Activated naive CD8-positive, alpha-beta T cell treated with anti-CD3 and anti-CD28 coated beads for 36 hours (primary cell): Measurements from ENCODE around the gene LYRM1. TPM values are rescaled to one million over a fixed set of nuclear protein-coding genes. Genes with fewer than 3 reads are reported as not detected.
A peak's percentile ranks its signal among the peaks of the same experiment; 100 is the strongest.

Source experiments
- DNase-seq: peaks from one replicate; pipeline ENCODE4 v3.0.0; 2021
- H3K27ac Mint-ChIP-seq: one replicate; pipeline ENCODE4 v1.8.0; 2022; ENCODE audit warnings: mild to moderate bottlenecking, moderate library complexity, mixed read lengths
- H3K27me3 Mint-ChIP-seq: one replicate; pipeline ENCODE4 v1.8.0; 2022; ENCODE audit warnings: mild to moderate bottlenecking, mixed read lengths
- H3K36me3 Mint-ChIP-seq: one replicate; pipeline ENCODE4 v1.8.0; 2021; ENCODE audit warnings: mild to moderate bottlenecking, mixed read lengths
- H3K4me1 Mint-ChIP-seq: one replicate; pipeline ENCODE4 v1.8.0; 2021; ENCODE audit warnings: mixed read lengths
- H3K4me3 Mint-ChIP-seq: one replicate; pipeline ENCODE4 v1.8.0; 2022; ENCODE audit warnings: mild to moderate bottlenecking, moderate library complexity, mixed read lengths
- H3K9me3 Mint-ChIP-seq: one replicate; pipeline ENCODE4 v1.8.0; 2022; ENCODE audit warnings: mixed read lengths
- total RNA-seq, 2 experiments: library from RNA; stranded (reverse); gene quantifications; one replicate each; pipeline ENCODE4 v1.2.3, GENCODE V29; 2021

The LYRM1 gene
- total RNA-seq, 2 experiments from 2014 or later = 22.8 to 25.0 TPM

DNA sequence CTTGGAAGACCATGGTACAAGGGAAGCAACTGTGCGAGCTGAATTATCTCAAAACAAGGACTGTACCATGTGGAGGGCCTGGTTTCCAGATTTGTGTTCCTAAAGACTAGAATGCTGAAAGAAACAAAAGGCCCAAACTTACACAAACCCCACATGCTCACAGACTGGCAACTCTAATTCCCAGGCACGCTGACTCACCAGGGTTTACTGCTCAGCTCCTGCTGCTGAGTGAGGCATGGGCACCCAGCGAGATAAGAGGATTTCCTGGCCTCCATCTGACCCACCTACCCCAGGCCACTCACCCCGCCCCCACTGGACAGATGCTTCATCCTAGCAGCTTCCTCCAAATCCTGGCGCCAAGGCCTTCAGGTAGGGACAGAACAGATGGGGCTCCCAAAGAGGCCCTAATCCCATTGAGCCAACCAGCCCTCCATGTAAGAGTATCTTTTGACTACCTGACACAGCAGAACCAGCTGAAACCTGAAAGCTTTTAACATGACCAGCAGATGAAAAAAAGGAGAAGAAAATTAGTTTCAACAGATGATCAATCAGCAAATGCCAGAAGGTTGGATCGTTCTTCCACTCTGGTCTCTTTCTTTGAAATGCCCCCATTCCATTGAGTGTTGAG, 34.3 kb upstream of the LYRM1 start:
- peaks cover 22% of the 10 kb centered on the region for H3K4me1 Mint-ChIP-seq

DNA sequence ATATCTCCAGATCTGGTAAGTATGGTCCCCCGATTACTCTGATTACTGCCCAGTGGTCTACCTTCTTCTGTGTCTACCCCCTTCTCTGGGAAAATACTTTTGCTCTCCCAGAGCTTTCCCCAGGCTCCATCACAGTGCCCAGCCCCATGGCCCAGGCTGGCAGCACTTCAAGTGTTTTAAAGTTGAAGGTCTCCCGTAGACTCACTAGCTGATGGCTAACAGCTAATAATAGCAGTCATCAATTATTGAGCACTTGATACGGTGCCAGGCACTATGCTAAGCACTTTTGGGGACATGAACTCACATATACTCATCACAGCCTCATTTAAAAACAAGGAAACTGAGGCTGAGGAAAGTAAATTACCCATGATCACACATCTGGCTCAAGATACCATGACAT, 33.8 kb upstream of the LYRM1 start:
- DNase-seq = no peak
- Mint-ChIP-seq H3K36me3 (peaks cover 12% of the 10 kb centered on the region), H3K27me3 (no peaks in the 10 kb centered on the region), H3K4me3 (no peak overlapping the region), H3K27ac (no peak overlapping the region), H3K9me3 (no peaks in the 10 kb centered on the region), H3K4me1 (peaks cover 25% of the 10 kb centered on the region)

More for the DNA sequence above, 34.3 kb upstream of the LYRM1 start:
- no peaks in the 10 kb centered on the region for H3K9me3 Mint-ChIP-seq
- DNase-seq = no peak
- peaks cover 12% of the 10 kb centered on the region for H3K36me3 Mint-ChIP-seq
- no peaks in the 10 kb centered on the region for H3K27me3 Mint-ChIP-seq
- H3K4me3 Mint-ChIP-seq = no peak overlapping the region
- peak overlapping the region; percentile 10 for H3K27ac Mint-ChIP-seq

DNA sequence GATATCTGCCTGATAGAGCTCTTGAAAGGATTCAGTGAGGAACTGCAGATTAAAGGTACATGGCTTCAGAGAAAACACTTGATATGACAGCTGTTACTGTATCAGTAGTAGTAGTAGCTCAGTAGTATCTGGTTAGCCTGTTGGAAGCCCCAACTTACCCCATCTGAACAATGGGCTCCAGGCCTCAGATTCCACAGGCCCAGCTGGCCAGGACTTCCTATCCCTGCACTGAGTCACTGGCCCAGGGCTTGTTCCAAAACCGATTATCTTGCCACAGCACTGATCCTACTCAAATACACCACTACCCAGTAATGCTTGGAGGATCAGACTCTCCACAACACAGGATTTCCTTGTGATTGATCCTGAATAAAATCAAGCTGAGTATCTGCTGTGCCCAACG, 33.0 kb upstream of the LYRM1 start:
- no peak for DNase-seq
- H3K4me1 Mint-ChIP-seq = peaks cover 31% of the 10 kb centered on the region
- no peaks in the 10 kb centered on the region for H3K27me3 Mint-ChIP-seq
- no peaks in the 10 kb centered on the region for H3K9me3 Mint-ChIP-seq
- H3K36me3 Mint-ChIP-seq = peaks cover 15% of the 10 kb centered on the region
- H3K27ac Mint-ChIP-seq = no peak overlapping the region
- no peak overlapping the region for H3K4me3 Mint-ChIP-seq

DNA sequence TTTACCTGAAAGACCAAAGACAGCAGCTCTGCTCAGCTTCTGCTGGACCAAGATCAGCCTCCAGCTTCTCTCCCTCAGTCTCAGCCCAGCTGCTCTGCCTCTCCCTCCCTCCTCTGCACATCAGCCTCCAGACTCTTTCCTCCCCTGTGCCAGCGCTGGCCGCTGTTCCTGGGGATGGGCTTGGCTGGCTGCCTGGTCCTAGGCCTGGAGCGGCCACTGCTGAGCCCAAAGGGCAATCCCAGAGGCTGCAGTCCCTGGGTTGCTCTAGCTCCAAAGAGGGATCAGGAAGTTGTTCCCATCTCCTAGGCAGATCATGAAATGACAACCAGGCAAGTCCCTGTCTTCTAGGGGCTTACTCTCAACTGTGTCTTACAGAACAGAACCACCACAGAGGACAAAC, 31.7 kb upstream of the LYRM1 start:
- H3K4me1 Mint-ChIP-seq = peaks cover 40% of the 10 kb centered on the region
- no peak overlapping the region for H3K27ac Mint-ChIP-seq
- no peaks in the 10 kb centered on the region for H3K27me3 Mint-ChIP-seq
- DNase-seq = no peak
- no peaks in the 10 kb centered on the region for H3K9me3 Mint-ChIP-seq
- peaks cover 15% of the 10 kb centered on the region for H3K36me3 Mint-ChIP-seq
- no peak overlapping the region for H3K4me3 Mint-ChIP-seq

DNA sequence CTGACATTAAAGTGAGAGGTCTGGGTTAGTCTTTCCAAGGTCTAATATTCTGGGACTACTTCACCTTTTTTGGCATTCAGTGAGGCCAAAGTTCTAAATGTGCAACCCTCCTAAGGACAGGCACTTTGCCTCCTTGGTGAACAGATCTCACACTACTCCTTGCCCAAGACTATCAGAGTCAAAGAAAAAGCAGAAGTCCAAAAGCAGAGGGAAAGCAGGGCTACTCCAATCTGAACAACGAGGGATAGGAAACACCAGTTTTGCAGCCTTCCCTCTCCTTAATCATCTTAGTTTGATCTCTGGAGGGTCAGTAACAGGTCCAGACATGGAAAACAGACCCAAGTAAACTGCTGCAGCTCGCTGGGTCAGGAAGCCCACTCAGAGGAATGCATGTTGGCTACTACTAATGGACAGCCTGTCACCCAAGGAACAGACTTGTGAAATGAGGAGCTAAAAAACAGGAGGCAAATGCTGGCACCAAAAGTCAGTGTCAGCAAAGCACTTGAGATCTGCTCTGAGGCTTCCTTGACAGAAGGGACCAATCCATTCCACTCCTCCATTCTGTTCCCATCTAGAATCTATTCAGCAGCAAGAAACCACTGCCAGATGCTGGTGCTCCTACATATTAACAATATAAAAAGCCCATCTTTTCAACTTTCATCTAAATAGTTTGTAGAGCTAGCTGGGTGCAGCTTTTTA, 30.3 kb upstream of the LYRM1 start:
- no peaks in the 10 kb centered on the region for H3K9me3 Mint-ChIP-seq
- H3K4me3 Mint-ChIP-seq = no peak overlapping the region
- H3K4me1 Mint-ChIP-seq = peaks cover 45% of the 10 kb centered on the region
- H3K27me3 Mint-ChIP-seq = no peaks in the 10 kb centered on the region
- H3K27ac Mint-ChIP-seq = no peak overlapping the region
- DNase-seq = no peak
- peaks cover 12% of the 10 kb centered on the region for H3K36me3 Mint-ChIP-seq

DNA sequence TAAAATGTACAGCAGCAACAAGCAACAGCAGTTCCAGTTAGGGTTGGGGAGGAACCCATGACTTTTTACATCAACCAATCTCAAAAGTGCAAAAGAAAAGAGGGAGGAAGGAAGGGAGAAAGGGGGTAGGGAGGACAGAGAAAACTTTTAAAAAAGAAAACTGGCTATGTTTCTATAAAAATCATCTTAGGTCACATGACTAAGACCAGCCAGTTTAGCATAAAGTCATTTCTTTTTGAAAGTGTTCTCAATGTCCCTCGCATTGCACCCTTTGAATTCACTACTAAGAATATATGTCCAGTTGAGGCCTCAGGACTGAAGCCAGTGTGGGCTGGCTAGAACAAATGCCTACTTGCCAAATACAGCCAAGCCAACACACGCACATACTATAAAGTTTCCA, 29.3 kb upstream of the LYRM1 start:
- Mint-ChIP-seq H3K4me3 (no peak overlapping the region), H3K27me3 (no peaks in the 10 kb centered on the region), H3K4me1 (peaks cover 47% of the 10 kb centered on the region), H3K9me3 (no peaks in the 10 kb centered on the region), H3K27ac (no peak overlapping the region), H3K36me3 (peaks cover 15% of the 10 kb centered on the region)
- DNase-seq = no peak

DNA sequence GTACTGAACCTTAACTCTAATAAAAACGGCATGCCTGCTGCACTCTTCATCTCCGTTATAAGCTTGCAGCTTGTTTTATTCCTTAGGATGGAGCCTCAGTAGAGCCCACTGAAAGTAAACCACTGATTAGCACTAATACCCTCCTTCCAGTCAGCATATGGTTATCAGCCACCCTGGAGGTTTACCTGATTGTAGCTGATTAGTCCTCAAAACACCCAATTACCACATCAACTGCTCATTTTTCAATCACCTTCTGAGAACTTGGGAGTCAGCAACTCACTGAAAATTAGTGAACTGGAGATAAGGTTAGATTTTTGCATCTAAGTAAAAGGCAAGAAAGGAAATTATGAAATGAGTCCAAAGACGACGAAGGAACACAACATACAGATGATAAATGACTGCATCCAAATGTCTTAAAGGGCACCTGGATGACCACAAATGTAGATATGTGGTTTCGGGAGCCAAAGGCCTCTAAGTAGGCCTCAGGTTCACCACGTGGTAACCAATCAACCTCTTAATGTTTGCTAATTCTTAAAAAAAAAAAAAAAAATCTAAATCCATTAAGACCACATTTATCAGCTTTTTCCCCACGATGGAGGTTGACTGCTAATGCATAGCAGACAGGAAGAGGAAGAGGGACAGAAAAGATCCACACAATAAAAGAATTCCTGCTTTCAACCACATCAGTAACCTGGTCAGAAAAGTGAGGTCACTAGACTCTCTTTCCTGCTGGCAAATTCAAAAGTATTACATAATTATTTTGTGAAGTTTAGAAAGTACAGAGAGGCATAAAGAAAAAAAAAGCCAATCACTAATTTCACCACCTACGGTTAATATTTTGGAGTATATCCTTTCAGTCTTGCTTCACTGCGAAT, 28.4 kb upstream of the LYRM1 start:
- peak overlapping the region; percentile 54 for H3K27ac Mint-ChIP-seq

DNA sequence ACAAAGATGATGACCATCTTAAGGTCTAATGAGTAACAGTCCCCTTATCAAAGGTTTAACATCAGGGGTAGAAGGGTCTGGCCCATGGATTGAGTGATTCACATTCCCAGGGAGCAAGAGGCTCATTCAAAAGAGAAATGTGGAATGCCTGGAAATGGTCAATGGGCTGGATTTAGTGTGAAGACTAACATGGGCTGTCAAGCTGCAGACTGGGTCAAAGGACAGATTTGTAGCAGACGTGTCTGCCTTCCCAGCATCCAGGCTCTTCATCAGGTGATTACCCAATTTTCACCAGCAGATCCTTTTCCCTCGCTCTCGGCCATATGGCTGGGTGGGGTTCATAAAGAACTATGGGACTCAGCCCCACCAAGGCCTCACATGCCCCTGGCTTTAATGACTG, 27.2 kb upstream of the LYRM1 start:
- no peak for DNase-seq
- Mint-ChIP-seq H3K4me1 (peaks cover 48% of the 10 kb centered on the region), H3K27ac (no peak overlapping the region), H3K36me3 (peaks cover 13% of the 10 kb centered on the region), H3K9me3 (no peaks in the 10 kb centered on the region), H3K4me3 (no peak overlapping the region), H3K27me3 (no peaks in the 10 kb centered on the region)

More for the DNA sequence above, 28.4 kb upstream of the LYRM1 start:
- Mint-ChIP-seq H3K4me3 (no peak overlapping the region), H3K9me3 (no peaks in the 10 kb centered on the region), H3K36me3 (peaks cover 14% of the 10 kb centered on the region), H3K27me3 (no peaks in the 10 kb centered on the region), H3K4me1 (peaks cover 44% of the 10 kb centered on the region)
- no peak for DNase-seq

DNA sequence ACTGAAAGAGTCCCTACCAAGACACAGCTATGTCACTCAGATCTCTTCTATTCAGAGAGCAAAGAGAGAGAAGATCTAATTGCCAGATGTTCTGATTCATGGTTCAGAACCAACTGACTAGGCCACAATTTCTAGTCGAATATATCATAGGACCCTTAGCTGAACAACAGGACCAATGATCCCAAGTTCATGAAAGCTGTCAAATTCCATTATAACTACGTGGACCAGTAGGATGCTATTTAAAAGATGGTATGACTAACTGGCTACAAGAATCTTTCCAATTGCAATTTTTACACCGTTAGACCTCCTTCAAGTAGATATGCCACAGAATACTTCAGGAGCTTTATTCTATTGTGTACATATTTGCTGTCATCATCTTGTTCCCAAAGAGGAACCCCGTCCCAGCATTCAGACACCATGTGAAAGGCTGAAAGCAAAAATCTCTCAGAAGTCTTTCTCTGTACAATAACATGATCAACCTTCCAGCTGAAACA, 26.4 kb upstream of the LYRM1 start:
- Mint-ChIP-seq H3K4me3 (peak overlapping the region; percentile 32), H3K36me3 (peaks cover 13% of the 10 kb centered on the region), H3K4me1 (peaks cover 56% of the 10 kb centered on the region), H3K27ac (peak overlapping the region; percentile 83), H3K27me3 (no peaks in the 10 kb centered on the region), H3K9me3 (no peaks in the 10 kb centered on the region)
- DNase-seq = no peak

DNA sequence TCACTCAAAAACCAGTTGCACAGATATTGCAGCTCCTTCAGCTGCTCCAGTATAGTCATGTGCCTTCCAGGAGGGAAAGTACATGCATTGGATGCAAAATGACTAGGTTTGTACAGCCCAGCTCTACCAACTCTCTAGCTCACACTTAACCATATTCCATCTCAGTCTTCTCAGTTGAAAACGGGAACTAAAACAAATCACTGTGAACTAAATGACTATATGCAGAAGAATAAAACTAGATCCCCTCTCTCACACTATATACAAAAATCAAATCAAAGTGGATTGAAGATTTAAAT, 25.3 kb upstream of the LYRM1 start:
- DNase-seq = no peak
- H3K4me3 Mint-ChIP-seq = no peak overlapping the region
- no peaks in the 10 kb centered on the region for H3K9me3 Mint-ChIP-seq
- H3K27ac Mint-ChIP-seq = no peak overlapping the region
- peaks cover 13% of the 10 kb centered on the region for H3K36me3 Mint-ChIP-seq
- H3K4me1 Mint-ChIP-seq = peaks cover 63% of the 10 kb centered on the region
- H3K27me3 Mint-ChIP-seq = no peaks in the 10 kb centered on the region

DNA sequence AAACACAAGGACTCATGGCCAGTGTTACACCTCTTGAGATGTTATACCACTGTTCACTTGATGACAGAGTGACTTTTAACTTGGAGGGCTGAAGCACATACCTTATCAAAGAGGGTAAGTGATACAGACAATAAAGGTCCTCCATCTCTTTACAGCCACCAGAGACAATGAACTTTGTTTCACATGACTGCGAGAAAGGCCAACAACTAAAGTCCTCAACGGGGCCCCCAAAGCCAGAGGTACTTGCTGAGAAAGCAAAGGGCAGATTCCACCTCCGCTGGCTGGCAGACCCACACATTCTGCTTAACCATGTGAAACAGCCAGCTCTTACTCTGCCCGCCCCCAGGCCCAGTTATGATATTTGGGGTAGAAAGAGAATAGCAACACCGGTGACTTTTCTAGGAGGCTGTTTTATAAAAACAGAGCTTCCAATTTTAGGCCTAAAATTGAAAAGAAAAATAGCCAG, 21.9 kb upstream of the LYRM1 start:
- no peaks in the 10 kb centered on the region for H3K27me3 Mint-ChIP-seq
- peaks cover 54% of the 10 kb centered on the region for H3K4me1 Mint-ChIP-seq
- peaks cover 6% of the 10 kb centered on the region for H3K36me3 Mint-ChIP-seq
- no peak overlapping the region for H3K4me3 Mint-ChIP-seq
- H3K27ac Mint-ChIP-seq = no peak overlapping the region
- H3K9me3 Mint-ChIP-seq = no peaks in the 10 kb centered on the region
- DNase-seq = no peak

DNA sequence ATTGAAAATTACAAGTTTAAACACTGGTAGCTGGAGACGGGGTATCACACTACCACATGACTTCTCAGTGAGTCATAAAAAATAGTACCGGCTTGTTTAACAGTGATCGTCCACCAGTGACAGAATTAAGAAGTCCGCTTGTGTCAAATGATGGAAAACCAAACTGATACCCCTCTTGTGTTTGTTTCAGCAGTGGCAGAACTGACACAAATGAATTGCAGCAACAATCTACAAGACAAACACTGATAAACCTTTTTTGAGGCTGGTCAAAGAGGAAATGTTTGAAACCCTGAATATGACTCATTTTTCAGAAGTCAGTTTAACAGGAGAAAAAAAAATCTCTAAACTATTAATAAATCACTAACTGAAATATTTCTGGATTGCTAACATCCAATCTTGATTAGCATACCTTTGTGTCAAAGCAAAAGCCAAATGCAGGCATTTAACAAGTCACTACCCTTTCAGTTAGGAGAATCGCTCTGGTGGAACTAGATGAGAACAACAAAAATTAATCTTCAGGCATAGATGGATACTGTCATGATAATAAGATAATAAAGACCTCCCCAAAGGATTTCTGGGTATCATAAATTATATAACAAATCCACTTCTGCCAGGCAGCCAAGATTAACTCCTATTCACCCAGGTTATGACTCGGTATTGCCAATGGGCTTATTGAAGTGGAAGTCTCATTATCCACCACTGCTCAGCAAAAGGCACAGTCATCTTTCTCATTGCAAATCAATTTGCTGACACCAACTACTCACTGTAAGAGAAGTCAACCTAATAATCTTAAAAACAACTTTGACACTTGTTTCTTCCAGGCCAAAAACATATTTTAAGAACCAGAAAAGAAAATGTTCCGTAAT, 21.2 kb upstream of the LYRM1 start:
- Mint-ChIP-seq H3K4me3 (no peak overlapping the region), H3K9me3 (no peaks in the 10 kb centered on the region), H3K27me3 (no peaks in the 10 kb centered on the region), H3K4me1 (peaks cover 52% of the 10 kb centered on the region), H3K36me3 (peaks cover 11% of the 10 kb centered on the region), H3K27ac (peak overlapping the region; percentile 6)
- DNase-seq = no peak

DNA sequence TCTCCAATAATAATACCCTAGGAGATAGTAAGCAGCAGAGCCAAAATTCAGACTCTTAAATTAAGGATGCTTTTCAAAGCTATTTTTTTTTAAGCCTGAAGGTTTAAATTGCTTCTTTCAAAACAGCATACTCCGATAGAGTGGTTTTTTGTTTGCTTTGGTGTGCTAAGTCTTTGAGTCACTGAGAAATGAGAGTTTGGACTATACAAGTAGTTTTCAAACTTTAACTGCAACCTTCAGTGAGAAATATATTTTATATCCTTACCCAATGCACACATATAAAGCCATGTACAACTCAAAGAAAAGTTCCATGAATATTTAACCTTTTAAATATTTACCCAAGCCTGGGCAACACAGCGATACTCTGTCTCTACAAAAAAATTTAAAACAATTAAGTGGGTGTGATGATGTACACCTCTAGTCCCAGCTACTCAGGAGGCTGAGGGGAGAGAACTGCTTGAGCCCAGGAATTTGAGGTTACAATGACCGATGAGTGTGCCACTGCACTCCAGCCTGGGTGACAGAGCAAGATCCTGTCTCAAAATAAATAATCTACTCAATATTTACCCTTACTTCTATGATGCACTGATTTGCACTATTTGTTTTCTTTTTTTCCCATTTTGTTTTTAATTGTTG, 19.6 kb upstream of the LYRM1 start:
- peaks cover 12% of the 10 kb centered on the region for H3K36me3 Mint-ChIP-seq

DNA sequence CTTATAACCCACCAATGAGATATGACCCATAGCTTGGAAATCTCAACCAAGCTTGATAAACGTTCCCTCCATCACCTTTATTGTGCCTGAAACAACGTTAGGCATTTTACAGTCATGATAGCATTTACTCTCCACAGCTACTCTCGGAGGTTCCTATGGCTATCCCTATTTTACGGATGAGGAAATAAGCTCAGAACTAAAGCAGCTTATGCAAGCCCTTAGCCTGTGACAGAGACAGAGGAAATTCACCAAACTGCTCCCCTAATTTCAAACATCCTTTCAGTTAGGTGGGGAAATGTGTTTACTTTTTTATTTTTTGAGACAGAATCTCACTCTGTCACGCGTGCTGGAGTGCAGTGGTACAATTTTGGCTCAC, 19.1 kb upstream of the LYRM1 start:
- Mint-ChIP-seq H3K9me3 (no peaks in the 10 kb centered on the region), H3K4me3 (no peak overlapping the region), H3K27ac (no peak overlapping the region), H3K36me3 (peaks cover 12% of the 10 kb centered on the region), H3K4me1 (peaks cover 37% of the 10 kb centered on the region), H3K27me3 (no peaks in the 10 kb centered on the region)
- no peak for DNase-seq

More for the DNA sequence above, 19.6 kb upstream of the LYRM1 start:
- no peaks in the 10 kb centered on the region for H3K27me3 Mint-ChIP-seq
- no peaks in the 10 kb centered on the region for H3K9me3 Mint-ChIP-seq
- H3K4me3 Mint-ChIP-seq = no peak overlapping the region
- DNase-seq = no peak
- H3K4me1 Mint-ChIP-seq = peaks cover 41% of the 10 kb centered on the region
- no peak overlapping the region for H3K27ac Mint-ChIP-seq
